Measurements from ENCODE around the gene ATP5MG. TPM values are rescaled to one million over a fixed set of nuclear protein-coding genes. Genes with fewer than 3 reads are reported as not detected.

The ATP5MG gene
- total and polyA plus RNA-seq, 10 of the 15 experiments (the other 5 are each of a cell fraction or from before 2014, with no cell fraction given) = 211 to 2,276 (median 633) TPM

DNA sequence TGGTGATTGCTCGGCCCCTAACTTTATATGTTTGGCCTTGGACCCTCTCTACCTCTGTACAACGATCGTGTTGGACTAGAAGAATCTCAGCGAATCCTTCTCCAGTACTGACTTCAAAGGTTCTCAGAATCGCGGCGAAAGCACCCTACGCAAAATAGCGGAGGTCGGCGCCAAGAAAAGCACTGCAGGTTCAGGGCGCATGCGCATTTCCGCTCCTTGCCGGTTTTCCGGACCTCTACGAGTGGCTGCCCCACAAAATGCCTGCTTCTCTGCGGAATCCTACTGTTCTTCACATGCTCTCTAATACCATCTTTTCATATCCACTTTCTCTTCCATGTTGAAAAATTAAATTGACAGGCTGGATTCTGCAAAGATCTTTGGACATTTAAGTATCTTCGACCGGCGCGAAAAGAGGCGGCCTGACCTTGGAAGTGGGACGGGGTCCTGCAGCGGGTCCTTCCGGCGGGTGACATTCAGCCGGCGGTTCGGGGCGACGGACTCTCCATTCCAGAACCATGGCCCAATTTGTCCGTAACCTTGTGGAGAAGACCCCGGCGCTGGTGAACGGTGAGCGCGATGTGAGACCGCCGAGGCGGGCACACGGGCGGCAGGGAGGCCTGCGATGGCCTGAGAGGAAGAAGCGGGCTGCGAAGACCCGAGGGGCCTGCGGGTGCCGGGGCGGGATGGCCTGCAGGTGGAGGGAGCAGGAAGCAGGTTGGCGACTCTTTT is at the start of gene ATP5MG (continued):
- TF ChIP-seq ZBTB4 (CRISPR knock-in tag; IDR thresholded peaks at IDR 0.05) (no peak), BCL3 (IDR thresholded peaks at IDR 0.05; ENCODE audit: borderline replicate concordance, insufficient read depth, low read depth, low read length, poor library complexity, severe bottlenecking) (no peak), NFXL1 (IDR thresholded peaks at IDR 0.05; ENCODE audit: borderline replicate concordance) (no peak), ZBTB40 (IDR thresholded peaks at IDR 0.05; ENCODE audit: borderline replicate concordance) (peak; percentile 73; the same call in 1 of the 2 replicates), SMAD5 (IDR thresholded peaks at IDR 0.05; ENCODE audit: low read depth) (peak; percentile 68; the same call in 1 of the 2 replicates), TCF12 (IDR thresholded peaks at IDR 0.05; ENCODE audit: low read depth, low read length) (no peak), POLR2AphosphoS2 (IDR thresholded peaks at IDR 0.05; ENCODE audit: low read depth, low read length) (0 out of 2 replicates have a peak, but pooled peaks have one; percentile 41), IRF5 (IDR thresholded peaks at IDR 0.05; ENCODE audit: borderline replicate concordance) (peak; percentile 98), CBX3 (IDR thresholded peaks at IDR 0.05; ENCODE audit: borderline replicate concordance, low read depth) (no peak)
- TF ChIP-seq, protein P1, sequence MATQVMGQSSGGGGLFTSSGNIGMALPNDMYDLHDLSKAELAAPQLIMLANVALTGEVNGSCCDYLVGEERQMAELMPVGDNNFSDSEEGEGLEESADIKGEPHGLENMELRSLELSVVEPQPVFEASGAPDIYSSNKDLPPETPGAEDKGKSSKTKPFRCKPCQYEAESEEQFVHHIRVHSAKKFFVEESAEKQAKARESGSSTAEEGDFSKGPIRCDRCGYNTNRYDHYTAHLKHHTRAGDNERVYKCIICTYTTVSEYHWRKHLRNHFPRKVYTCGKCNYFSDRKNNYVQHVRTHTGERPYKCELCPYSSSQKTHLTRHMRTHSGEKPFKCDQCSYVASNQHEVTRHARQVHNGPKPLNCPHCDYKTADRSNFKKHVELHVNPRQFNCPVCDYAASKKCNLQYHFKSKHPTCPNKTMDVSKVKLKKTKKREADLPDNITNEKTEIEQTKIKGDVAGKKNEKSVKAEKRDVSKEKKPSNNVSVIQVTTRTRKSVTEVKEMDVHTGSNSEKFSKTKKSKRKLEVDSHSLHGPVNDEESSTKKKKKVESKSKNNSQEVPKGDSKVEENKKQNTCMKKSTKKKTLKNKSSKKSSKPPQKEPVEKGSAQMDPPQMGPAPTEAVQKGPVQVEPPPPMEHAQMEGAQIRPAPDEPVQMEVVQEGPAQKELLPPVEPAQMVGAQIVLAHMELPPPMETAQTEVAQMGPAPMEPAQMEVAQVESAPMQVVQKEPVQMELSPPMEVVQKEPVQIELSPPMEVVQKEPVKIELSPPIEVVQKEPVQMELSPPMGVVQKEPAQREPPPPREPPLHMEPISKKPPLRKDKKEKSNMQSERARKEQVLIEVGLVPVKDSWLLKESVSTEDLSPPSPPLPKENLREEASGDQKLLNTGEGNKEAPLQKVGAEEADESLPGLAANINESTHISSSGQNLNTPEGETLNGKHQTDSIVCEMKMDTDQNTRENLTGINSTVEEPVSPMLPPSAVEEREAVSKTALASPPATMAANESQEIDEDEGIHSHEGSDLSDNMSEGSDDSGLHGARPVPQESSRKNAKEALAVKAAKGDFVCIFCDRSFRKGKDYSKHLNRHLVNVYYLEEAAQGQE (IDR thresholded peaks at IDR 0.05; ENCODE audit: low read depth, low read length) = no peak

Data from GM12878 (cell line).